GM12878 (cell line): Measurements from ENCODE around the gene HSD11B1. TPM values are rescaled to one million over a fixed set of nuclear protein-coding genes. Genes with fewer than 3 reads are reported as not detected.

Experiments used
- ATAC-seq: fragments of 200-7000 bp; cut with Tn5 transposase; 3 replicates; pipeline ENCODE4 v1.9.1; 2020; ENCODE audit warnings: mild to moderate bottlenecking, moderate library complexity
- BruUV-seq: library from RNA; stranded (reverse); fragments of 400-500 nt; replicated peaks from 2 replicates; lab custom pipeline; 2021; lab: Mats Ljungman, UMichigan
- CTCF ChIA-PET: fragments of 300-600 bp; sonication (Branson Sonifier 250); formaldehyde crosslinking; extraction: SDS; loops from one replicate; lab custom pipeline; 2021; ENCODE audit warnings: inconsistent platforms; lab: Yijun Ruan, JAX
- POLR2A ChIA-PET: fragments of 350-600 bp; formaldehyde crosslinking; extraction: SDS; loops from one replicate; lab custom pipeline; 2021; ENCODE audit warnings: inconsistent platforms; lab: Charles Lee
- RAD21 ChIA-PET: fragments of 300-600 bp; sonication (Branson Sonifier 250); formaldehyde crosslinking; loops from one replicate; lab custom pipeline; 2023; ENCODE audit warnings: antibody characterized with exemption; ENCODE audit not compliant: unreplicated experiment; lab: Charles Lee
- SMC1A ChIA-PET: fragments of 300-600 bp; sonication (Branson Sonifier 250); formaldehyde crosslinking; loops from one replicate; lab custom pipeline; 2023; ENCODE audit not compliant: unreplicated experiment, uncharacterized antibody; lab: Charles Lee
- DNase-seq: peaks from one replicate; pipeline ENCODE4 v3.0.0-alpha.2; 2011; ENCODE audit warnings: low read depth, low spot score
- FAIRE-seq: peaks from 3 replicates; lab custom pipeline; 2011; peaks lifted over from hg19 to GRCh38; lab: Jason Lieb, UNC
- H2AFZ ChIP-seq: 2 replicates; pipeline ENCODE4 v1.6.0; 2011; ENCODE audit warnings: low read depth, low read length, control low read depth; ENCODE audit not compliant: control insufficient read depth
- H3K27ac ChIP-seq: 2 replicates; pipeline ENCODE4 v1.5.1; 2011; ENCODE audit warnings: control low read depth; ENCODE audit not compliant: control insufficient read depth, insufficient read depth
- H3K27me3 ChIP-seq, 2 experiments: replicated peaks in 1 of 2; 2 replicates each; pipeline versions ENCODE4 v1.6.0 to v1.6.1; 2011; ENCODE audit warnings: low read length in 1 of 2; ENCODE audit not compliant: control insufficient read depth in 2 of 2, insufficient read depth in 2 of 2
- H3K36me3 ChIP-seq, 2 experiments: 2 replicates each; pipeline ENCODE4 v1.5.1; 2011; ENCODE audit warnings: low read length in 1 of 2; ENCODE audit not compliant: control insufficient read depth in 2 of 2, insufficient read depth in 2 of 2
- H3K4me1 ChIP-seq: 2 replicates; pipeline ENCODE4 v1.6.1; 2011; ENCODE audit warnings: mild to moderate bottlenecking, low read length, moderate library complexity, mixed read lengths; ENCODE audit not compliant: control insufficient read depth, insufficient read depth
- H3K4me2 ChIP-seq: 2 replicates; pipeline ENCODE4 v1.6.0; 2011; ENCODE audit warnings: control low read depth; ENCODE audit not compliant: control insufficient read depth, insufficient read depth
- H3K4me3 ChIP-seq: fragments of 200-600 bp; sonication (generic); 2 replicates; pipeline ENCODE4 v1.5.1; 2016
- H3K79me2 ChIP-seq: 2 replicates; pipeline ENCODE4 v1.6.0; 2011; ENCODE audit warnings: low read length; ENCODE audit not compliant: control insufficient read depth, insufficient read depth
- H3K9ac ChIP-seq: 2 replicates; pipeline ENCODE4 v1.8.0; 2011; ENCODE audit warnings: low read length, control low read depth, mixed read lengths; ENCODE audit not compliant: control insufficient read depth, insufficient read depth
- H3K9me3 ChIP-seq: replicated peaks from 3 replicates; pipeline ENCODE4 v1.5.1; 2011; ENCODE audit warnings: mild to moderate bottlenecking, low read length; ENCODE audit not compliant: control insufficient read depth, insufficient read depth
- H4K20me1 ChIP-seq: 2 replicates; pipeline ENCODE4 v1.6.0; 2011; ENCODE audit not compliant: control insufficient read depth, insufficient read depth
- CHD1 ChIP-seq: IDR thresholded peaks from 2 replicates; pipeline ENCODE4 v1.6.1; 2012; ENCODE audit warnings: low read depth, low read length, improper control_type of control experiment
- JUND ChIP-seq: IDR thresholded peaks from 2 replicates; pipeline ENCODE4 v1.6.1; 2012; ENCODE audit warnings: low read depth, mild to moderate bottlenecking, low read length, improper control_type of control experiment, moderate library complexity
- LARP7 ChIP-seq: fragments of 450-650 bp; IDR thresholded peaks from 2 replicates; pipeline ENCODE4 v1.6.1; 2017; ENCODE audit warnings: mild to moderate bottlenecking
- MEF2A ChIP-seq: IDR thresholded peaks from 2 replicates; pipeline ENCODE4 v1.6.1; 2011; ENCODE audit warnings: low read depth, mild to moderate bottlenecking, low read length, moderate library complexity; ENCODE audit not compliant: insufficient read depth
- PRDM15 ChIP-seq: fragments of 450-650 bp; formaldehyde crosslinking; IDR thresholded peaks from 2 replicates; pipeline ENCODE4 v1.4.0; 2020; ENCODE audit warnings: mild to moderate bottlenecking, moderate library complexity
- SKIL ChIP-seq: fragments of 450-650 bp; IDR thresholded peaks from 2 replicates; pipeline ENCODE4 v1.6.1; 2017; ENCODE audit warnings: mild to moderate bottlenecking, low read depth, inconsistent platforms; ENCODE audit not compliant: poor library complexity, severe bottlenecking
- ZBED1 ChIP-seq: IDR thresholded peaks from 2 replicates; pipeline ENCODE4 v1.6.1; 2016; ENCODE audit warnings: borderline replicate concordance
- ZNF384 ChIP-seq: IDR thresholded peaks from 2 replicates; pipeline ENCODE4 v1.6.1; 2012; ENCODE audit warnings: low read depth, mild to moderate bottlenecking, low read length, improper control_type of control experiment, borderline replicate concordance
- WGBS: methylation state at CpG from one replicate; pipeline ENCODE4 v1.1.6; 2016; ENCODE audit warnings: low lambda C conversion rate; ENCODE audit not compliant: insufficient replicate concordance, insufficient coverage; ENCODE audit errors: missing lambda C conversion rate; 5-methylcytosine and 5-hydroxymethylcytosine counted together
- in situ Hi-C: fragments of 300-500 bp; cut with MboI; formaldehyde crosslinking; loops from 9 replicates; pipeline ENCODE4 v1.14.3; 2018; ENCODE audit warnings: mixed read lengths
- intact Hi-C: fragments of 100-400 bp; cut with micrococcal nuclease; formaldehyde crosslinking; loops from one replicate; pipeline ENCODE4 v1.14.2; 2022; ENCODE audit not compliant: unreplicated experiment
- polyA plus RNA-seq, 11 experiments: library from polyadenylated mRNA; depleted of rRNA in 4 of 11; unstranded in 6 of 11; stranded (reverse) in 5 of 11; fragments of >200 nt; fragmentation: Nextera tagmentation in 4 of 11; fragmentation: Illumina TruSeq in 1 of 11; extraction: Ambion mirVana in 4 of 11; extraction: Trizol in 1 of 11; gene quantifications; 1 replicate in 1 of 11; 2 replicates in 10 of 11; pipeline versions ENCODE4 v1.2.1 to v1.2.3, GENCODE V29; 2011 to 2016; ENCODE audit warnings: inconsistent platforms in 2 of 11, missing spikeins in 2 of 11, low read depth in 1 of 11
- total RNA-seq, 4 experiments: library from RNA; depleted of rRNA in 3 of 4; stranded (reverse); fragments of >200 nt in 3 of 4; fragmentation: Illumina TruSeq in 1 of 4; extraction: Trizol in 1 of 4; gene quantifications; 2 replicates each; pipeline versions ENCODE4 v1.2.1 to v1.2.3, GENCODE V29; 2013 to 2021

Gene HSD11B1
- total and polyA plus RNA-seq, 10 of the 15 experiments (the other 5 are each of a cell fraction or from before 2014, with no cell fraction given) = 0.04 to 0.27 (median 0.15) TPM; not detected in 7

- Histone ChIP-seq H3K36me3 (no peaks in the 10 kb centered on the region), H3K27me3 (no peaks in the 10 kb centered on the region), H3K79me2 (no peaks in the 10 kb centered on the region), H2AFZ (no peak overlapping the region), H3K4me1 (no peaks in the 10 kb centered on the region), H3K4me3 (no peak overlapping the region), H3K27ac (no peak overlapping the region), H4K20me1 (no peaks in the 10 kb centered on the region), H3K9me3 (no peaks in the 10 kb centered on the region), H3K4me2 (no peak overlapping the region), H3K9ac (no peak overlapping the region)
- ChIA-PET SMC1A (interaction anchor here (1.0 to 14.7 kb wide), 11 partner anchors 14 to 120 kb away, joined by 3 to 128 read pairs (median 7); partner anchors contain the start of genes G0S2 and LAMB3), POLR2A (interaction anchor here (2.7 kb wide), 1 partner anchor 37 kb away, joined by 8 read pairs; the partner anchor contains the start of gene LAMB3), RAD21 (interaction anchor here (0.6 to 4.4 kb wide), 8 partner anchors 9 to 113 kb away, joined by 3 to 38 read pairs (median 5); partner anchors contain the start of genes G0S2 and LAMB3), CTCF (interaction anchor here (1.0 to 15.2 kb wide), 8 partner anchors 10 to 115 kb away, joined by 3 to 307 read pairs (median 6); partner anchors contain the start of genes CAMK1G and G0S2)
- 50% methylated on average over 4 of the region's 4 CpGs for whole genome bisulfite sequencing
- TF ChIP-seq ZNF384 = no peak
- no peak for TF ChIP-seq ZBED1
- TF ChIP-seq PRDM15 (CRISPR knock-in tag) = no peak
- TF ChIP-seq CHD1 = no peak
- TF ChIP-seq SKIL = no peak
- no peak for TF ChIP-seq LARP7
- TF ChIP-seq JUND = no peak
- TF ChIP-seq MEF2A = no peak
- no peak for FAIRE-seq
- no TSS peak for BruUV-seq
- no peak for DNase-seq
- intact Hi-C loops = loop anchor here (5.0 kb wide), 1 partner anchor 42 kb away; no protein-coding TSS in a partner anchor
- in situ Hi-C loops = no loop called here
- no peak for ATAC-seq
Measured at GRCh38 chr1:209689477-209689876, 15.2 kb upstream of the HSD11B1 start.
